GM12875 (cell line): ENCODE results near the gene CLIP3.

Source experiments
- H3K4me3 ChIP-seq: one replicate; pipeline ENCODE4 v1.5.1; 2011; ENCODE audit warnings: low read depth, low read length, control low read depth
- CTCF ChIP-seq: IDR thresholded peaks from 2 replicates; pipeline ENCODE4 v1.5.1; 2011; ENCODE audit warnings: low read depth, mild to moderate bottlenecking, control low read depth, inconsistent platforms, low read length, moderate library complexity, borderline replicate concordance; ENCODE audit not compliant: insufficient read depth

The CLIP3 gene

GRCh38 chr19:35975608-35976214, 57.0 kb downstream of the CLIP3 start:
- H3K4me3 ChIP-seq: no peak overlapping the region
- no peak for TF ChIP-seq CTCF

- H3K4me3 ChIP-seq: no peak overlapping the region
- no peak for TF ChIP-seq CTCF
These were observed 59.2 kb downstream of the CLIP3 start for GRCh38 chr19:35973487-35973886.

- no peak for TF ChIP-seq CTCF
- no peak overlapping the region for H3K4me3 ChIP-seq
These were observed 65.9 kb downstream of the CLIP3 start for GRCh38 chr19:35966771-35967170.
